Measurements from ENCODE around the gene GCNT2.

The GCNT2 gene

GRCh38 chr6:10582774-10583508 lies 61.8 kb downstream of the GCNT2 start:
- DNase-seq: no peak

GRCh38 chr6:10583509-10583901 lies 62.4 kb downstream of the GCNT2 start:
- no peak for DNase-seq

- DNase-seq: no peak
These were observed 63.5 kb downstream of the GCNT2 start for GRCh38 chr6:10584607-10585006.

- no peak for DNase-seq
These were observed 64.2 kb downstream of the GCNT2 start for GRCh38 chr6:10585209-10585845.

- no peak for DNase-seq
These were observed 65.2 kb downstream of the GCNT2 start for GRCh38 chr6:10586302-10586701.

- no peak for DNase-seq
These were observed 66.7 kb downstream of the GCNT2 start for GRCh38 chr6:10587656-10588406.

GRCh38 chr6:10588562-10589428 lies 67.6 kb downstream of the GCNT2 start:
- DNase-seq: no peak

GRCh38 chr6:10589429-10589727 lies 68.2 kb downstream of the GCNT2 start:
- no peak for DNase-seq

- no peak for DNase-seq
These were observed 68.8 kb downstream of the GCNT2 start for GRCh38 chr6:10589983-10590382.

GRCh38 chr6:10591422-10592160 lies 70.4 kb downstream of the GCNT2 start:
- DNase-seq: no peak

- DNase-seq: peak; percentile 96
These were observed 74.8 kb downstream of the GCNT2 start for GRCh38 chr6:10595731-10596664.

GRCh38 chr6:10597499-10598001 lies 76.4 kb downstream of the GCNT2 start:
- DNase-seq: no peak

GRCh38 chr6:10598084-10598960 lies 77.2 kb downstream of the GCNT2 start:
- peak; percentile 91 for DNase-seq

GRCh38 chr6:10599046-10599445 lies 77.9 kb downstream of the GCNT2 start:
- DNase-seq: no peak

GRCh38 chr6:10600681-10601080 lies 79.5 kb downstream of the GCNT2 start:
- peak; percentile 58 for DNase-seq

- peak; percentile 85 for DNase-seq
These were observed 82.1 kb downstream of the GCNT2 start for GRCh38 chr6:10603219-10603618.

GRCh38 chr6:10609038-10609437 lies 87.9 kb downstream of the GCNT2 start:
- no peak for DNase-seq

- DNase-seq: no peak
These were observed 89.1 kb downstream of the GCNT2 start for GRCh38 chr6:10610289-10610688.

- DNase-seq: no peak
These were observed 91.0 kb downstream of the GCNT2 start for GRCh38 chr6:10612161-10612560.

- no peak for DNase-seq
These were observed 91.9 kb downstream of the GCNT2 start for GRCh38 chr6:10613077-10613476.
